Placental epithelial cell (primary cell): ENCODE data around the gene CNTNAP3B. TPM values are rescaled to one million over a fixed set of nuclear protein-coding genes. Genes with fewer than 3 reads are reported as not detected.

ENCODE experiments used
- small RNA-seq: library from RNA; depleted of rRNA; stranded (forward); fragments of <200 nt; gene quantifications from one replicate; pipeline ENCODE3, GENCODE V24; 2012
- total RNA-seq: library from RNA; depleted of rRNA; stranded (reverse); fragments of >200 nt; gene quantifications from 2 replicates; pipeline ENCODE4 v1.2.3, GENCODE V29; 2012

Gene CNTNAP3B
- 2.1 and 5.9 TPM in 2 replicates for total RNA-seq

GRCh38 chr9:42129073-42129729, at the start of gene CNTNAP3B:
Gene CNTNAP3B (minus strand): TSS chr9:42129426. CDS start chr9:42129094, 332 bp downstream.

Small RNA genes lying within 50 kb of the gene (small RNA-seq; reads per million reads assigned to genes)
- gene RN7SL343P, result not detected

Other genes with a start within 250 kb of the CNTNAP3B start
- gene SPATA31A6, start 54.2 kb upstream of the CNTNAP3B start, total RNA-seq, result not detected in 2 replicates